ENCODE results near the gene MGLL.

The MGLL gene

DNA sequence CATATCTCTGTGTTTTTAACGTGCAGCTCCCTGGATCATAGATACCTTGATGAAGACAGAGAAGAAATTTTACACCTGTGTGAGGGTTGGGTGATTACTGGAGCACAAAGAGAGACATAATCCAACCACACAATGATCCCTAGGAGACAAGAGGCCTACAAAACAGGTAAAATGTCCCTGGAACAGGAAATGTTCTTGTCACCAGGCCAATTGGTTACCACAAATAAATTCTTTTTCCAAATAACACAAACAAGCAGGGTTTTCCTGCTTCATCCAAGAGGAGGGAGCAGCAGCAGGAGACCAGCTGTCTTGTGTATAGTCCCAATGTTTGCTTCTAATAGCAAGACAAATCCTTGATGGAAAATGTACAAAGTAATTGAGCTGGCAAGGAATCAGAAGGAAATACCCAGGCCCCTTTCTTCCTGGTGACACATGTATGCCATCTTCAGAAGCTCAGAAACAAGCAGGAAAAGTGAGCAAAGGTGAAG, 1.4 kb downstream of the MGLL start:
- H3K4me3 ChIP-seq (replicated peaks; ENCODE audit: low read depth, low read length), result peak overlapping the region; percentile 80
- TF ChIP-seq, protein P1, sequence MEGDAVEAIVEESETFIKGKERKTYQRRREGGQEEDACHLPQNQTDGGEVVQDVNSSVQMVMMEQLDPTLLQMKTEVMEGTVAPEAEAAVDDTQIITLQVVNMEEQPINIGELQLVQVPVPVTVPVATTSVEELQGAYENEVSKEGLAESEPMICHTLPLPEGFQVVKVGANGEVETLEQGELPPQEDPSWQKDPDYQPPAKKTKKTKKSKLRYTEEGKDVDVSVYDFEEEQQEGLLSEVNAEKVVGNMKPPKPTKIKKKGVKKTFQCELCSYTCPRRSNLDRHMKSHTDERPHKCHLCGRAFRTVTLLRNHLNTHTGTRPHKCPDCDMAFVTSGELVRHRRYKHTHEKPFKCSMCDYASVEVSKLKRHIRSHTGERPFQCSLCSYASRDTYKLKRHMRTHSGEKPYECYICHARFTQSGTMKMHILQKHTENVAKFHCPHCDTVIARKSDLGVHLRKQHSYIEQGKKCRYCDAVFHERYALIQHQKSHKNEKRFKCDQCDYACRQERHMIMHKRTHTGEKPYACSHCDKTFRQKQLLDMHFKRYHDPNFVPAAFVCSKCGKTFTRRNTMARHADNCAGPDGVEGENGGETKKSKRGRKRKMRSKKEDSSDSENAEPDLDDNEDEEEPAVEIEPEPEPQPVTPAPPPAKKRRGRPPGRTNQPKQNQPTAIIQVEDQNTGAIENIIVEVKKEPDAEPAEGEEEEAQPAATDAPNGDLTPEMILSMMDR (IDR thresholded peaks at IDR 0.05; ENCODE audit: low read depth, low read length, missing control alignments), result no peak
- peak; percentile 61 for DNase-seq (ENCODE audit: extremely low read depth, low read depth)

DNA sequence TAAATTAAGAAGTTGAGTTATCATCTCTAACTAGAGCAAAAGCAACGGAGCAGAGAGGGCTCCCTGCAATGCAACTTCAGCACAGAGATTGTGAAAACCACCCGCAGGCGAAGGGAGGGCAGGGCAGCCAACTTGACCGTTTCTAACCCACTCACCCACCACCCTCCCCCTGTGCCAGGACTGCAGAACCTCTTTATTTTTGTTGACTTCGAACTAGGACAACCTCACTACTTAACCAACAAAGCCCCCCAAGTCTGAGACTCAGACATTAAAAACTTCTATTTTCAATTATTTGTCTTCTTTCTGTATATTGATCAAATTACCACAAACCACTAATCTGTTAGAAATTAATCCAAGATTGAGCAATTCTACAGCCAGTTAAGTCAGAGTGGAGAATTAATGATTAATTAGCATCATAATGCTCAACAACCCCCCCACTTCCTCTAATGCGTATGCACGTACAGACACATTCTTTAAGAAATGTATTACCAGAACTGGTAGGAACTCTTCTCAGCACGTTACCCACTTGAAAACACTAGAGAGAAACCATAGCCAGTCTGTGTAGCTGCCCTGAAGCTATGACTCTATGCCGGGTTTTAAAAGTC, 2.0 kb downstream of the MGLL start:
- TF ChIP-seq, protein P1 (IDR thresholded peaks at IDR 0.05; ENCODE audit: low read depth, low read length, missing control alignments), result no peak
- DNase-seq (ENCODE audit: extremely low read depth, low read depth), result no peak
- H3K4me3 ChIP-seq (replicated peaks; ENCODE audit: low read depth, low read length), result peak overlapping the region; percentile 80

DNA sequence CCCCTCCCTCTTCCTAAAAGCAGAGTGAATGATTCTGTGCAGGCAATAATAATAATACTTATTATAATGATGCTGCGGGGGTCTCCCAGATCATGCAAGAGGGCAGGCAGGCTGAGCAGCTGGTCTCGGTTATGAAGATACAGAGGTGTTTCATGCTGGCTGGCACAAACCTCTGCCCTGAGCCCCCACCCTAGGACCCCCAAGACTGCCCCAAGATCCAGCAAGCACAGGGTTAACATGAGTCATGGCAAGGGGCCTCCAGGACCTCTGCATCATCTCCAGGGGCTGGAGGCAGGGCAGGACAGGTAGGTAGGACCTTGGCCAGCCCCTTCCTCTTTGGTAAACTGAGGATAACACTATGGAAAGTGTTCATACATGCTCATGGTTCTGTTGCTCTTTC, 2.7 kb downstream of the MGLL start:
- DNase-seq (ENCODE audit: extremely low read depth, low read depth), result no peak
- TF ChIP-seq, protein P1 (IDR thresholded peaks at IDR 0.05; ENCODE audit: low read depth, low read length, missing control alignments), result no peak
- no peak overlapping the region; the same call in 1 of the 2 replicates for H3K4me3 ChIP-seq (replicated peaks; ENCODE audit: low read depth, low read length)

DNA sequence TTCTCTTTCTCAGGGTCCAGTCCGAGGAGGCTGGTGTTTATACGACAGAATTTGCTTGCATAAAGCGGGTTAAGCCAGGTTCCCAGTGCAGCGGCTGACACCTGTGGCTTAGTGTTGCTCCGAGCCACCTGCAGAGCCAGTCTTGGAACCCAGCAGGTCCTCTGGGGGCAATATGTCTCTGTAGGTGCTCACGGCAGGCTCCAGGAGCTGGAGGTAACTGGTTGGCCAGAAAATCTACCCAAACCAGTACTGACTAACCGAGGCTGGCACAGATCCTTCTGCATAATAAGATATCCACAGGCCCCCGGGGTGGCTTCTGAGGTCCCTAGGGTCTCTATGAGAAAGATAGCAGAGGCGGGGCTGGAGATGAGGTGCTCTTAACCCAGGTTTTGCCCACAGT, 3.2 kb downstream of the MGLL start:
- TF ChIP-seq, protein P1 (IDR thresholded peaks at IDR 0.05; ENCODE audit: low read depth, low read length, missing control alignments), result no peak
- H3K4me3 ChIP-seq (replicated peaks; ENCODE audit: low read depth, low read length), result no peak overlapping the region
- DNase-seq (ENCODE audit: extremely low read depth, low read depth), result no peak

DNA sequence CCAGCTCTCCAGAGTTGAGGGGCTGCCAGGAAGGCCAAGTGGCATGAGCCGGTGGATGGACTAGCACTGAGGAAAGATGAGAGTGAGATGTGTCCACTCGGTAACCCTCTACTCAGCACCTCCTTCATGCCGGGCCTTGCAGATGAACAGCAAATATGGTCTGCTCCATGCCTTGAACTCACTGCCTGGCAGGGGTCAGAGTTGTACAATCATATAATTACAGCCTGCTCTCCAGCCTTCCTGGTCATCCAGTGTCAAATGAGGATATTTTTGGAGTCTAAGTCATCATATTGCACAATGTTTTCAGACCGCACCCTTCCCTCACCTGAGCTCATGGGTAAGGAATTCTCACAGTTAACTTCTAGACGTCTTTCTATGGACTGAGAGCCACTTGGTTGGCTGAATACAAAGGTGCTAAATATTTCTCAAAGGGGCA, 4.9 kb downstream of the MGLL start:
- no peak overlapping the region for H3K4me3 ChIP-seq (replicated peaks; ENCODE audit: low read depth, low read length)
- DNase-seq (ENCODE audit: extremely low read depth, low read depth), result no peak
- TF ChIP-seq, protein P1 (IDR thresholded peaks at IDR 0.05; ENCODE audit: low read depth, low read length, missing control alignments), result no peak

DNA sequence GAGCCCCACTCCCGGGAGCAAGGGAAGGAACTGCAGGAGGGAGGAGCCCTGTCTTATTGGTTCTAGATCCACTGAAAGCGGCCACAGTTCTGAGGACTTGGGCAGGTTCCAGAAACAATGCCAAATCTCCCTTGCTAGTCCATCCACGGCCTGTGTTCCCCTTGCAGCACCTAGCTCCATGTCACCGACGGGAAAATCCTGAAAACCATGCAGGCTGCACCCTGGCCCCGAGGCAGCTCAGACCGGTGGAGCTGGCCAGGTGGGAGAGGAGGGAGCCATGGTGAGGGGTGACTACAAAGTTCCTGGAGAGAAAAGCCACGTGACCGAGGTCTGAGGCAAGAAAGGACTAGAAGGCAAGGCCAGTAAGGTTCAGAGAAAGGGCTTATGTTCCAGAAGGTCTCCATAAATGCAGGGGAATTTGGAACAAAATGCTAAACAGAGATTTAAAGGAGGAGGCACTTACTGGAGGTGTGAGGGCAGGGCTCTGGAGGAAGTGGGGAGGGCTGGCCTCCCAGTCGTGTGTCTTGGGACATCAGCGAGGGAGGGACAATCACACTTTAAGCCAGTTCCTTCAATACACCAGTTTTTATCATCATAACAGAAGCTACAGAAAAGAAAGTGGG, 5.4 kb downstream of the MGLL start:
- TF ChIP-seq, protein P1 (IDR thresholded peaks at IDR 0.05; ENCODE audit: low read depth, low read length, missing control alignments), result no peak
- no peak for DNase-seq (ENCODE audit: extremely low read depth, low read depth)
- H3K4me3 ChIP-seq (replicated peaks; ENCODE audit: low read depth, low read length), result no peak overlapping the region
